ENCODE measurements around the gene KRT71. TPM values are rescaled to one million over a fixed set of nuclear protein-coding genes. Genes with fewer than 3 reads are reported as not detected.

The KRT71 gene
- total and polyA plus RNA-seq, 5 experiments from 2014 or later, result not detected

DNA sequence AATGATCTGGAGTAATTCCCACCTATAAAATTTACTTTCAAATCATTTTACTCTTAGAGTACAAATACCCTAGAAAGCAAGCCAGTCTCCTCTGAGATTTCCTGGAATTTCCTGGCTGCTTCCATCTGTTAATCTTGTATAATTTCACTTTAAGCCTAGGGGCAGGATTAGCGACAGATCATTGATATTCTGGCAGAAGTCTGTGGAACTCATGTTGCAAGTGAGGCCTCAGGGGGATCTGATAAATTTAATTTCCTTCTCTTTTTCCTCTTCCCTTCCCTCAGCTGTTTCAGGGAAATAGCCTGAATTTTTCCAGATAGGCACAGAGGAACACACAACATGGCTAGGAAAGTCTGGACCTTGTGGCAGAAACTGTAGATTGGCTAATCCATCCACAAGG, 54.0 kb downstream of the KRT71 start:
- no peak for ATAC-seq
- H3K27me3 Mint-ChIP-seq, result peaks cover 6 to 27% (median 10%) of the 10 kb centered on the region in 5 donors
- H3K4me3 Mint-ChIP-seq, result no peak overlapping the region
- POLR2A ChIA-PET, result no interaction called here
- peaks cover 0 to 7% (median 0%) of the 10 kb centered on the region in 9 donors for H3K9me3 Mint-ChIP-seq
- H3K4me1 Mint-ChIP-seq, result peaks cover 0 to 5% (median 3%) of the 10 kb centered on the region in 4 donors
- DNase-seq, result no peak
- H3K36me3 Mint-ChIP-seq, result no peaks in the 10 kb centered on the region
- H3K27ac Mint-ChIP-seq, result no peak overlapping the region

DNA sequence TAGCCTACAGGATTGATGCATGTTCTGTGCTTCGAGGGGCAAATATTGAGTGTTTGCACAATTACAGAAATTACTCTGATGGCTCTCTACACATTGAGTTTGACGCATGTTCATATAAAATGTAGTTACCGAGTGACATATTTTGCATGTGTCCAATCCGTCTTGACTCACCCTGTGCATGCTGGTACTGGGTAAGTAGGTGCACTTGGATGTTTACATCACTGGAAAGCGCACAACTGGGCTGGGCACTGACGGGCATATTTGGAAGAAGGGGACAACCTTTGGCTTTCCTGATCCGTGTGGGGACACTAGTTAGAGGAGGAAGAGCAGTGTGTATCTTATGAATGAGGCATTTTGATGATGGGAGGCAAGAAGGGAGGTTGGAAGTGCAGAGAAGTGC, 55.0 kb downstream of the KRT71 start:
- peak overlapping the region in 1 of 10 donors; percentile 4 for H3K27ac Mint-ChIP-seq
- peaks cover 0 to 5% (median 3%) of the 10 kb centered on the region in 4 donors for H3K4me1 Mint-ChIP-seq
- POLR2A ChIA-PET, result no interaction called here

DNA sequence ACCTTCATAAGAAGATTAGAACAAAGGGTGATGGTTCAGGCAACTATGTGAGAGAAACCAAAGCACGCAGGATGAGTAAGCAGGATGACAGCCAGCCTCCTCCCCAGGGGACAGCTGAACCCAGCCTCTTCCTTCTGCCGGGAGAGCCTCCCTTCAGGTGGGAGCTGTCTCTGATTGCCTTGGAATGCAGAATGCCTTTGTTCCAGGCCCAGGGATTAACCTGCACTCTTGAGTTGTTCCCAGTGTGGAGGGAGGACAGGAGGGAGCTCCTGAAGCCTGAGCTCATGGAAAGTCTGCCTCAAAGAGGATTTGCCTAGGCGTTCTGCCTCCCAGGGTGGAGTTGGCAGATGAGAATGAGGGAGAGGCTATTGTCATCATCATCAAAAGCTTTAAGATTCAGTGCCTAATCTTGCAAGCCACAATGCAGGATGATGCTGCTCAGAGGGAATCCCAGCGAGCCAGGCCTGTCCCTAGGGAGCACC, 56.3 kb downstream of the KRT71 start:
- Mint-ChIP-seq H3K36me3 (no peaks in the 10 kb centered on the region), H3K9me3 (no peaks in the 10 kb centered on the region), H3K27me3 (peaks cover 11 to 50% (median 28%) of the 10 kb centered on the region in 5 donors), H3K4me3 (no peak overlapping the region), H3K27ac (no peak overlapping the region), H3K4me1 (peaks cover 0 to 5% (median 3%) of the 10 kb centered on the region in 4 donors)
- POLR2A ChIA-PET, result no interaction called here
- DNase-seq (no peak), ATAC-seq (no peak)

More for the DNA sequence above, 55.0 kb downstream of the KRT71 start:
- DNase-seq, result no peak
- H3K36me3 Mint-ChIP-seq, result no peaks in the 10 kb centered on the region
- ATAC-seq, result no peak
- peaks cover 7 to 36% (median 18%) of the 10 kb centered on the region in 5 donors for H3K27me3 Mint-ChIP-seq
- H3K9me3 Mint-ChIP-seq, result peaks cover 0 to 2% (median 0%) of the 10 kb centered on the region in 9 donors
- H3K4me3 Mint-ChIP-seq, result no peak overlapping the region

DNA sequence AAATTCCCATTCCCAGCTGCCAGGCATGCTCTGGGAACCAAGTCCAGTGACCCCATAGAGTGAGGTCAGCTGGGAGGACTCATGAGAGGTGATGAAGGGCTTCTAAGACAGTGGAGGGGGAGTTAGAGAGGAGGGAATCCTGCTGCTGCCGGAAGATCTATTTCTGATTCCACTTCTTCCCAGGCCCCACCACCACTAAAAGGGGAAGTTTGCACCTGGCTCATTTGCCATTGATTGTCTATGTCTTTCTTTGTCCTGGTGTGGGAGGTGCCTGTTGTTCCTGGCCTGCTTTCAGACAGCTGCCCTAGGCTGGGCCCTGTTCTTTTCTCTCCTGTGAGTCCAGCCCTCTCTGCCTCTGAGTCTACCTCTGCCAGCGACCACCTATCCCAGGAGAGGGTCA, 56.9 kb downstream of the KRT71 start:
- no peak overlapping the region for H3K27ac Mint-ChIP-seq
- no peak for ATAC-seq

DNA sequence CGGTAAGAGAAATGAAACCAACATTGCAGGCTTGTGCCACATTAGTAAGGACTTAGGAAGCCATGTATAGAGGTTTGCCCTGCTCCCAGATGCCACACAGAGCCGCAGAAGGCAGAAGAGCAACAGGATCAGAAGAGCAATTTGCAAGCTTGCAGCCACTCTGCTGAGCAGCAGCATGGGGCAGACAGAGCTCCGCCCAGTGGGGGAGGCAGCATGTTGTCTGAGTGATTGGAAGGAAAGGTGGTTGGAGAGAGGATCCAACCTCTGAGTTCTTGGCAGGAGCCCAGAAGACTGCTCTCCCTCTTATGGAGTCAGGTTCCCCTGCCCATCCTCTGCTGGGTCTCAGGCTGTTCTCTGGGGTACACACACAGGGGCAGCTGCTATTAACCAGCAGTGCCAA, 57.6 kb downstream of the KRT71 start:
- H3K9me3 Mint-ChIP-seq, result no peaks in the 10 kb centered on the region
- no peaks in the 10 kb centered on the region for H3K36me3 Mint-ChIP-seq
- H3K4me1 Mint-ChIP-seq, result peaks cover 0 to 5% (median 3%) of the 10 kb centered on the region in 4 donors
- no peak for ATAC-seq
- DNase-seq, result no peak
- peaks cover 12 to 58% (median 31%) of the 10 kb centered on the region in 5 donors for H3K27me3 Mint-ChIP-seq
- POLR2A ChIA-PET, result no interaction called here
- no peak overlapping the region for H3K4me3 Mint-ChIP-seq
- peak overlapping the region in 1 of 10 donors; percentile 5 for H3K27ac Mint-ChIP-seq

More for the DNA sequence above, 56.9 kb downstream of the KRT71 start:
- H3K27me3 Mint-ChIP-seq, result peaks cover 15 to 55% (median 31%) of the 10 kb centered on the region in 5 donors
- H3K4me3 Mint-ChIP-seq, result no peak overlapping the region
- no peaks in the 10 kb centered on the region for H3K36me3 Mint-ChIP-seq
- H3K9me3 Mint-ChIP-seq, result no peaks in the 10 kb centered on the region
- DNase-seq, result no peak
- POLR2A ChIA-PET, result no interaction called here
- H3K4me1 Mint-ChIP-seq, result peaks cover 0 to 5% (median 3%) of the 10 kb centered on the region in 4 donors

DNA sequence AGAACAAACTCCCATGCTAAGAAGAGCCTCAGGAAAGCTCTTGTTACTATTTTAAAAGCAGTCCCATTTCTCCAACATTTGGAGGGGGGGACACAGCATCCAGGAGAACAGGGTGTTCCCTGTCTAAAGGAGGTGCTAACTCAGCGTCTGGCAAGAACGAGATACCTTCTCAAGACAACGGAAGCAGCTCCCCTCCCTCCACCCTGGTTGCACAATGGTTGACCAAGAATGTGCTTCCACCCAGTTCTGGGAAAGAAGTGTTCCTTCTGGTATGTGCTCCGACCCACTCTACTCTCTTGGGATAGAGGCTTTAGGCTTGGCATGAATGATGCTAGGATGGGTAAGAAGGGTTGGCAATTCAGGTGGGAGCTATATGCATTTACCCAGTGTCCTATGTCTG, 58.4 kb downstream of the KRT71 start:
- no peaks in the 10 kb centered on the region for H3K9me3 Mint-ChIP-seq
- peaks cover 0 to 5% (median 3%) of the 10 kb centered on the region in 4 donors for H3K4me1 Mint-ChIP-seq
- peaks cover 12 to 58% (median 31%) of the 10 kb centered on the region in 5 donors for H3K27me3 Mint-ChIP-seq
- H3K36me3 Mint-ChIP-seq, result no peaks in the 10 kb centered on the region
- H3K27ac Mint-ChIP-seq, result no peak overlapping the region
- DNase-seq (no peak), ATAC-seq (no peak)
- POLR2A ChIA-PET, result no interaction called here
- H3K4me3 Mint-ChIP-seq, result no peak overlapping the region

DNA sequence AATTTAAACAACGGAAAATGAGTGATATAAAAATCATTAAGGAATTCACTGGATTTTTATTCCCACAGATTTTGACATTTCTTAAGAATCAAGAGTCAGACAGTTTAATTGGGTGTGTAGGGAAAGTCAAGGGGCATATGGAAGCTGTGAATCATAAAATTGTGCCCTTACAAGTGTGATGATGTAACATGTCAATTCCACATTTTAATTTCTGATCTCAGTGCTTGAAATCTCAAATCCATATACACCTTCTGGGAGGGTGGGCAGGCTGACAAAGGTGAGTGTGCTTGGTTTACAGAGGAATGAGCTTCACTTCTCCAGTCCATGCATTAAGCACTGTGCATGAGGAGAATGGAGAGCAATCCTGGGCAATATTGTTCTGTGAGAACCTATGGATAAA, 58.8 kb downstream of the KRT71 start:
- ATAC-seq (no peak), DNase-seq (no peak)
- Mint-ChIP-seq H3K36me3 (no peaks in the 10 kb centered on the region), H3K9me3 (no peaks in the 10 kb centered on the region), H3K4me1 (peaks cover 0 to 5% (median 3%) of the 10 kb centered on the region in 4 donors), H3K27me3 (peaks cover 12 to 61% (median 31%) of the 10 kb centered on the region in 5 donors), H3K27ac (no peak overlapping the region), H3K4me3 (no peak overlapping the region)
- POLR2A ChIA-PET, result no interaction called here

Other genes with a start within 250 kb of the KRT71 start
- gene KRT83, start 231.7 kb downstream of the KRT71 start, total RNA-seq, result not detected
- gene KRT83, start 231.7 kb downstream of the KRT71 start, polyA plus RNA-seq, result not detected
- gene KRT85, start 185.7 kb downstream of the KRT71 start, total RNA-seq, result not detected
- gene KRT85, start 185.7 kb downstream of the KRT71 start, polyA plus RNA-seq, result not detected
- gene KRT84, start 167.5 kb downstream of the KRT71 start, total RNA-seq, result not detected
- gene KRT84, start 167.5 kb downstream of the KRT71 start, polyA plus RNA-seq, result not detected
- gene KRT82, start 146.8 kb downstream of the KRT71 start, total RNA-seq, result not detected
- gene KRT82, start 146.8 kb downstream of the KRT71 start, polyA plus RNA-seq, result not detected
- gene KRT75, start 118.8 kb downstream of the KRT71 start, total RNA-seq, result not detected
- not detected for gene KRT75, start 118.8 kb downstream of the KRT71 start, polyA plus RNA-seq
- not detected for gene KRT6B, start 101.0 kb downstream of the KRT71 start, total RNA-seq
- not detected for gene KRT6B, start 101.0 kb downstream of the KRT71 start, polyA plus RNA-seq
- gene KRT6C, start 79.3 kb downstream of the KRT71 start, total RNA-seq, result not detected
- not detected for gene KRT6C, start 79.3 kb downstream of the KRT71 start, polyA plus RNA-seq
- gene KRT6A, start 59.9 kb downstream of the KRT71 start, total RNA-seq, result not detected
- not detected for gene KRT6A, start 59.9 kb downstream of the KRT71 start, polyA plus RNA-seq
- gene KRT5, start 32.8 kb downstream of the KRT71 start, total RNA-seq, result not detected
- gene KRT5, start 32.8 kb downstream of the KRT71 start, polyA plus RNA-seq, result not detected
- under 1 TPM in 1 of 2 experiments, not detected in 1; 0.26 TPM for gene KRT74, start 20.7 kb upstream of the KRT71 start, total RNA-seq
- not detected for gene KRT74, start 20.7 kb upstream of the KRT71 start, polyA plus RNA-seq
- gene KRT72, start 48.3 kb upstream of the KRT71 start, total RNA-seq, result 10 to 100 TPM; 11.4 to 11.6 TPM
- under 1 TPM in 2 of 3 donors, not detected in 1; 0.12 to 0.46 TPM for gene KRT72, start 48.3 kb upstream of the KRT71 start, polyA plus RNA-seq
- 1 to 10 TPM; 8.5 to 10.0 TPM for gene KRT73, start 65.4 kb upstream of the KRT71 start, total RNA-seq
- 10 to 100 TPM in 1 of 3 donors, 1 to 10 TPM in 1, under 1 TPM in 1; 0.72 to 10.0 (median 1.8) TPM for gene KRT73, start 65.4 kb upstream of the KRT71 start, polyA plus RNA-seq
- gene KRT2, start 99.1 kb upstream of the KRT71 start, total RNA-seq, result under 1 TPM; 0.62 to 0.77 TPM
- 1 to 10 TPM; 1.1 to 3.4 (median 1.2) TPM for gene KRT2, start 99.1 kb upstream of the KRT71 start, polyA plus RNA-seq
- gene KRT1, start 127.3 kb upstream of the KRT71 start, total RNA-seq, result not detected
- gene KRT1, start 127.3 kb upstream of the KRT71 start, polyA plus RNA-seq, result under 1 TPM in 1 of 3 donors, not detected in 2; 0.31 TPM
- gene KRT77, start 150.4 kb upstream of the KRT71 start, total RNA-seq, result not detected
- under 1 TPM in 1 of 3 donors, not detected in 2; 0.12 TPM for gene KRT77, start 150.4 kb upstream of the KRT71 start, polyA plus RNA-seq
- not detected for gene KRT76, start 224.2 kb upstream of the KRT71 start, total RNA-seq
- not detected for gene KRT76, start 224.2 kb upstream of the KRT71 start, polyA plus RNA-seq
- not detected for gene KRT3, start 243.0 kb upstream of the KRT71 start, total RNA-seq
- gene KRT3, start 243.0 kb upstream of the KRT71 start, polyA plus RNA-seq, result not detected